K562 (cell line): ENCODE results near the gene SPOCD1. TPM values are rescaled to one million over a fixed set of nuclear protein-coding genes. Genes with fewer than 3 reads are reported as not detected.

Experiments
- ARID4B ChIP-seq: sonication (generic); formaldehyde crosslinking; IDR thresholded peaks from 2 replicates; pipeline ENCODE4 v1.8.0; 2022; ENCODE audit warnings: mild to moderate bottlenecking, missing genetic modification reagents
- ATF7 ChIP-seq: fragments of 450-650 bp; IDR thresholded peaks from 2 replicates; pipeline ENCODE4 v1.7.1; 2014; ENCODE audit warnings: mild to moderate bottlenecking, moderate library complexity
- EWSR1 ChIP-seq: fragments of 450-650 bp; IDR thresholded peaks from 2 replicates; pipeline ENCODE4 v1.6.1; 2018; ENCODE audit warnings: borderline replicate concordance, mild to moderate bottlenecking, low read depth, moderate library complexity; ENCODE audit not compliant: partially characterized antibody
- FOXK1 ChIP-seq: sonication (generic); formaldehyde crosslinking; IDR thresholded peaks from 2 replicates; pipeline ENCODE4 v1.8.0; 2022; ENCODE audit warnings: missing genetic modification reagents, mild to moderate bottlenecking, borderline replicate concordance
- HOMEZ ChIP-seq: fragments of 250-450 bp; sonication (Bioruptor Pico); IDR thresholded peaks from 2 replicates; pipeline ENCODE4 v1.4.0; 2020; ENCODE audit warnings: mild to moderate bottlenecking, moderate library complexity
- MLX ChIP-seq, 2 experiments: fragments of 450-650 bp in 1 of 2; sonication (generic) in 1 of 2; formaldehyde crosslinking; conservative IDR thresholded peaks; 2 replicates each; pipeline versions ENCODE4 v1.4.0 to v1.8.1; 2020 to 2022; ENCODE audit warnings: mild to moderate bottlenecking in 1 of 2, missing genetic modification reagents in 1 of 2
- SLC30A9 ChIP-seq: fragments of 250-450 bp; sonication (Bioruptor Pico); IDR thresholded peaks from 2 replicates; pipeline ENCODE4 v1.8.0; 2022; ENCODE audit warnings: mild to moderate bottlenecking, moderate library complexity
- STAG1 ChIP-seq: sonication (generic); formaldehyde crosslinking; IDR thresholded peaks from 2 replicates; pipeline ENCODE4 v1.5.0; 2020; ENCODE audit warnings: missing genetic modification reagents, borderline replicate concordance
- USF2 ChIP-seq: sonication (generic); formaldehyde crosslinking; IDR thresholded peaks from 2 replicates; pipeline ENCODE4 v1.5.0; 2020; ENCODE audit warnings: missing genetic modification reagents
- ZNF445 ChIP-seq: fragments of 250-450 bp; sonication (Bioruptor Pico); IDR thresholded peaks from 2 replicates; pipeline ENCODE4 v1.4.0; 2020; ENCODE audit warnings: low read depth, mild to moderate bottlenecking, moderate library complexity
- ZNF644 ChIP-seq: fragments of 200-800 bp; sonication (Bioruptor generic); IDR thresholded peaks from 2 replicates; pipeline ENCODE4 v1.6.1; 2016; ENCODE audit warnings: low read depth, missing genetic modification characterization, missing compliant biosample characterization
- ZNF668 ChIP-seq: fragments of 250-450 bp; sonication (Bioruptor Pico); IDR thresholded peaks from 2 replicates; pipeline ENCODE4 v1.8.0; 2022; ENCODE audit warnings: mild to moderate bottlenecking, inconsistent platforms
- polyA plus RNA-seq, 8 experiments: library from polyadenylated mRNA; depleted of rRNA in 4 of 8; stranded (reverse) in 5 of 8; unstranded in 3 of 8; fragments of >200 nt; fragmentation: Nextera tagmentation in 2 of 8; fragmentation: Illumina TruSeq in 1 of 8; extraction: Ambion mirVana in 2 of 8; extraction: Trizol in 1 of 8; gene quantifications; 2 replicates each; pipeline versions ENCODE4 v1.2.1 to v1.2.3, GENCODE V29; 2011 to 2014; ENCODE audit warnings: inconsistent platforms in 1 of 8, missing spikeins in 1 of 8
- total RNA-seq, 7 experiments: library from RNA; depleted of rRNA in 6 of 7; stranded (reverse); fragments of >200 nt in 6 of 7; fragmentation: Illumina TruSeq in 2 of 7; extraction: Trizol in 2 of 7; gene quantifications; 2 replicates each; pipeline versions ENCODE4 v1.2.1 to v1.2.3, GENCODE V29; 2011 to 2021; ENCODE audit warnings: low replicate concordance in 1 of 7

SPOCD1 gene
- total and polyA plus RNA-seq, 9 of the 15 experiments (the other 6 are each of a cell fraction or from before 2014, with no cell fraction given): 0.03 to 0.71 (median 0.26) TPM; not detected in 1

GRCh38 chr1:31762726-31763670, 52.8 kb downstream of the SPOCD1 start (continued):
- no peak for TF ChIP-seq MLX (CRISPR knock-in tag; conservative IDR thresholded peaks at IDR 0.05)
- no peak for TF ChIP-seq SLC30A9
- TF ChIP-seq ZNF445: no peak
- no peak for TF ChIP-seq ZNF668 (CRISPR knock-in tag)
- no peak for TF ChIP-seq HOMEZ (CRISPR knock-in tag)
- no peak for TF ChIP-seq EWSR1
- TF ChIP-seq ARID4B: no peak
- TF ChIP-seq USF2: no peak
- TF ChIP-seq STAG1: peak; percentile 26; the same call in 1 of the 2 replicates
- no peak for TF ChIP-seq ZNF644 (tag)
- no peak for TF ChIP-seq ATF7
- no peak for TF ChIP-seq FOXK1 (CRISPR knock-in tag)
